G401.6 (cell line): ENCODE measurements around the gene UBQLN3.

ENCODE experiments used
- FAIRE-seq: peaks from 2 replicates; lab custom pipeline; 2012; peaks lifted over from hg19 to GRCh38; lab: Jason Lieb, UNC

The UBQLN3 gene

DNA sequence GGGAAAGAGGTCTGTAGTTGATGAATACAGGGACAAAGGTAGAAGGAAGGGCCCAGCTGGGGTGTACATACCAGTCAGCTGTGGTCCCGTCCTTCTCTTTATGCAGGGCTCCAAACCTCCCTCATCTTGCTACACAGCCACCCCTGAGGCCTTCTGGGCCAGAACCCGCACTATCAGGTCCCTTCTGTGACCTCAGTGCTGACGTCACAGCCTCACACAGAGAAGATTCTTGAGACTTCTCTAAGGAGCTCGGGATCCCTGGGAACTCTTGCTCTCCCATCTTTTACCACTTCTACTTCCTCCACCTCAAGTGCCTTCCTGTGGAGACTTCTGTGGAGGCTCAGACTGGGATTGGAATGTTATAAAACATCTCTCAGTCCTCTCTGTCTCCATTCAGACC, at the start of gene UBQLN3:
Gene UBQLN3, minus strand, starts transcription at position 155 of the 400 bp plus-strand sequence. CDS start 399 bp downstream, outside the sequence.
- no peak for FAIRE-seq

GRCh38 chr11:5557751-5558150, 48.0 kb upstream of the UBQLN3 start:
- no peak for FAIRE-seq

GRCh38 chr11:5556596-5557188, 46.9 kb upstream of the UBQLN3 start:
- FAIRE-seq, result no peak

- FAIRE-seq, result no peak
Observed at GRCh38 chr11:5553343-5553742, 43.6 kb upstream of the UBQLN3 start.

- no peak for FAIRE-seq
Observed at GRCh38 chr11:5550440-5551095, 40.8 kb upstream of the UBQLN3 start.

DNA sequence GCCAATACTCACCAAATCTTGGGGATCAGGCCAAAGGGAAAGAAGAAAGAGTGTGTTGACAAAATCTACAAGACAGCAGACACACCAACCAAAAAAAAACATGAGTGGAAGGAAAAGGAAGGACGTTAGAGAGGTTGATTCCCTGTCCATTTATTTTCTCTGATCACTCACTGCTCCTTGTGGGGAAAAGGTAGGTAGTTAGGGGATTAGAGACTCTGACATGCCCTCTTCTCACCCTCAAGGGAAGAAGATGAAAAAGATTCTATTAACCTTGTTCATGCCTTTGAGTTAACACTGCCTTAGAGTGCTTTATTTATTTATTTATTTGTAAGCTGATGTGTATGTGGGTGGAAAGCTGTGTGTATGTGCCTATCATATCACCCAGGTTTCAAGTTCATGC, 38.7 kb upstream of the UBQLN3 start, which contains the start of gene OR52H1:
Gene OR52H1, minus strand, starts transcription at position 101 of the 400 bp plus-strand sequence. CDS start 3,035 bp downstream, outside the sequence.
- FAIRE-seq, result no peak

GRCh38 chr11:5547982-5548381, 38.2 kb upstream of the UBQLN3 start:
- no peak for FAIRE-seq

GRCh38 chr11:5546457-5546856, 36.7 kb upstream of the UBQLN3 start:
- no peak for FAIRE-seq

DNA sequence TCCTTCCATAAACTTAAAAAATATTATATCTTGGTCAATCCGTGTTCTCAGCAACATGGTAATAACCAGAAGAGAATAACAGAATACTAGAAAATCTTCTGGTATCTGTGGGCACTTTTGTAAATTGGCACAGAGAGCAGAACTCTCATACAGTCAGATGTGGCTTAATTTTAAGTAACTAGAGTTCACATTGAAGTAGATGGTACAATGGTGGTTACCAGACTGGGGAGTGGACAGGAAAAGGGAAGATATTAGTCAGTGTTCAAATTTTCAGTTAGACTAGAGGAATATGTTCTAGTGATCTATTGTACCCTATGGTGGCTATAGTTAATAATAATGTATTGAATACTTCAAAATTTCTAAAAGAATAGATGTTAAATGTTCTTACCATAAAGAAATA, 31.7 kb upstream of the UBQLN3 start:
- no peak for FAIRE-seq

DNA sequence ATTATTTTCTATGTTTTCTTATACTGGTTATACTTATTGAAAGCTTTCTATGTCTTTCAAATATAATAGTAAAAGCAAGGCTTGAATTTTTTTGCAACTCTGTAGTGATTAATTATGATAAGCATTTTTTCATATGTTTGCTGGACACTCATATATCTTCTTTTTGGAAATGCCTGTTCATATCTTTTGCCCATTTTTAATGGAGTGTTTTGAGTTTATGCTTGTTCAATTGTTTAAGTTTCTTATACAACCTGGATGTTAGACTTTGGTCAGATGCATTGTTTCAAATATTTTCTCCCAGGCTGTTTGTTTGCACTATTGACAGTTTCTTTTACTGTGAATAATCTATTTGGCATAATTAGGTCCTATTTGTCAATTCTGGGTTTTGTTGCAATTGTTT, 26.7 kb upstream of the UBQLN3 start:
- FAIRE-seq, result no peak

GRCh38 chr11:5534046-5534445, 24.3 kb upstream of the UBQLN3 start:
- no peak for FAIRE-seq

GRCh38 chr11:5531053-5531831, 21.5 kb upstream of the UBQLN3 start:
- no peak for FAIRE-seq

DNA sequence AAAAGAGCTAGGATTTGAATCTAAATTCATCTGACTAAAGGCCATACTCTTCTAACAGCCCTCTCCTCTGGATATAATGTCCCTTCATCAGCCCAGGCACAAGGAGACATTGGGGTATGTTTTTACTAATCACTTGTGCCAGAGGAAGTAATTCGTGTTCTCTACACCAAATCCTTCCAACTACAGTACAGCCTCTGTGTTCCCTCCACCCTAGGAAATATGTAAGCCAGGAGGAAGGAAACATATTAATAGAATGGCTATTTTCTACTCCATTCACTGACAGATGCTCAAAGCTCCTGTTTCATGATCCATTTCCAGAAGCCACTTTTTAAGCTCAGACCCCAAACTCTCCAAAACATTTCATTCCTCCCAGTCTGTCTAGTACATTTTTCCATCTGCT, 18.7 kb upstream of the UBQLN3 start:
- no peak for FAIRE-seq

DNA sequence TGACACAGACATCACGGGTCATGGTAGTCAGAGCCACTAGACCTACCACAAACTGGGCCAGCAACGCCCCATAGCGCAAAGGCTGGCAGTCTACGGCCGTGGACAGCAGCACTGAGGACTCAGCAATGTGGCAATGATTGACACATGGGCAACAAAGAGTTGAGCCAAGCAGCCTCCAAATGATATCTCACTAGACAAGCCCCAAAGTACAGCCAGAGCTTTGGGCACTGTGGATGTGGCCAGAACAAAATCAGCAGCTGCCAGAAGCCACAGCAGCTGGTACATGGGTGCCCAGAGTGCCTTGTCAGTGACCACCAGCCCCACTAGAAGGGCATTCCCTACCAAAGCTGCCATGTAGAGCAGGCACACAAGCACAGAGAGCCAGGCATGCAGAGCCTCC, 18.0 kb upstream of the UBQLN3 start:
- FAIRE-seq, result no peak

GRCh38 chr11:5524756-5525155, 15.0 kb upstream of the UBQLN3 start:
- FAIRE-seq, result no peak

- FAIRE-seq, result no peak
Observed at GRCh38 chr11:5522308-5522707, 12.6 kb upstream of the UBQLN3 start.

DNA sequence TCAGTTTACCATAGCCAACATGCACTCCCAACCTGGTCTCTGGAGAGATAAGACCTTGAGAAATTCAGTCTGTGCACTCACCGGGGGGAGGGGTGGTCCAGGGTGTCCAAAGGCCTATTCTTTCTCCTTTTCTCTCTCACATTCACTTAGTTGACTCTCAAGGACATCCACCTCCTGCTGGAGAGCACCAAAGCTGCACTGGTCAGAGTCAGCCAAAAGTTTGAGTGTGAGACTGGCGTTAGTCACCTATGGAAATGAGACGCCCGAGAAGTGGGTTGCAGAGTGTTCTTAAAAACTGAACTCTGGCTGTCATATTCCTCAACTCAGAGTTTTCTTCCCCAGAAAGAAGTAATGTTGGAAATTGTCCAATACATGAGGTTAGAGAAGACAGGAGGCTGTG, 11.8 kb upstream of the UBQLN3 start:
- no peak for FAIRE-seq

DNA sequence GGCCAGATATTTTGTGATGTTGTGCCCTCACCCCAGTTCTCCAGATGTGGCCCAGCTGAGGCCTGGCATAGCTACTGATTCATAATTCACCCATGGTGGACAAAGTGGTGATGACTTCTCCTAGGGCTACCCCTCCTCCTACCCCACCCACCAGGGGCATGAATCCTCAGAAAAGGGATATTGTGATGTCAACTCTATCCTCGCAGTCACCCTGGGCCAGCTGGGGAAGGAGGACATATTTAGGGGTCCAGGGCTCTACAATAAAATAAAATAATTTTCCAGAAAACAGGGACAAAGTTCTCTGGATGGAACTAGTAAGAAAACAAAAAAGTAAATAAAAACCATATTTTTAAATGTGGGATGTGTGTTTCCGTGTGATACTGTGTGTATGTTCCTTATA, 6.8 kb upstream of the UBQLN3 start, which contains the start of gene UBQLNL:
Gene UBQLNL, minus strand, starts transcription at position 101 of the 400 bp plus-strand sequence. CDS start 258 bp downstream, outside the sequence.
- no peak for FAIRE-seq

GRCh38 chr11:5514841-5515240, 5.1 kb upstream of the UBQLN3 start:
- no peak for FAIRE-seq

GRCh38 chr11:5508605-5509004, 1.2 kb downstream of the UBQLN3 start:
- no peak for FAIRE-seq

GRCh38 chr11:5507933-5508305, 1.8 kb downstream of the UBQLN3 start:
- no peak for FAIRE-seq

DNA sequence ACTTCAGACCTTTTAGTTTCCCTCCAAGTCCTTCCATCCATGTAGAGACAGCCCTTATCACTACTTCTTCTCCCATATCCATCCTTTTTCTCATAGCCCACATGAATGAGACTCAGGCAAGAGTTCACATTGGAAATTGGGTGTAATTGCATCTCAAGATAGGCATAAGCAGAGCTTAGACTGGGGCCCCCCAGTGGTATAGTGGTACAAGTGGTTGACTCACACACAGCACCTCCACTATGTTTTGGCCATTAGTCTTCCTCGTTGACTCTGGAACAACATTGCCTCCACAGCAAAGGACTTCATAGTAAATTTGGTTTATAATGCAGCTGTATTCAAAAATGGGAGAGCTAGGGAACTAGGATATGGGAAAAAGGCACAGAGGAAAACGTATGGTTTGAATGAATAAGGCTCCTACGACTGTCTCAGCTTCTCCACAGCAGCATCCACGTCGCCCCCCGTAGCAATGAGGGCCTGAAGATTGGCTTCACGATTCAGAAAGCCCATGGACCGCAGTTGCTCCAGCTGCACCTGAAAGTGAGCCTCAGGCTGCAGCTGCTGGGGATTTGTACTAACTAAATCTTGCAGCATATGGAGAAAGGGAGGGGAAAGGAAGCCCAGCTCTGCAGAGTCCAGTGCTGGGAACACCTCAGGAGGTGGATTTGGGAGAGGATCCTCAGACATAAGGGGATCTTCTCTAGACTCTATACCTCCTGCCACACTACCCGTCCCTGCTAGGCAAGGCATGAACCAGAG, 2.4 kb downstream of the UBQLN3 start:
- FAIRE-seq, result no peak
